HG03354 (cell line): ENCODE data around the gene IFT20.
A peak's percentile ranks its signal among the peaks of the same experiment; 100 is the strongest.

Experiments used
- ATAC-seq: cut with Tn5 transposase; IDR thresholded peaks from one replicate; pipeline ENCODE4 v1.9.1; 2021; ENCODE audit warnings: mild to moderate bottlenecking; ENCODE audit not compliant: unreplicated experiment, poor library complexity, severe bottlenecking

Gene IFT20

GRCh38 chr17:28365487-28365886 is 30.2 kb upstream of the IFT20 start:
- ATAC-seq = no peak

- ATAC-seq = no peak
These were observed 29.5 kb upstream of the IFT20 start, which contains the start of gene SEBOX for GRCh38 chr17:28364665-28365363. Gene SEBOX, minus strand, starts transcription at chr17:28365199. Its CDS starts 48 bp downstream, at chr17:28365151.

DNA sequence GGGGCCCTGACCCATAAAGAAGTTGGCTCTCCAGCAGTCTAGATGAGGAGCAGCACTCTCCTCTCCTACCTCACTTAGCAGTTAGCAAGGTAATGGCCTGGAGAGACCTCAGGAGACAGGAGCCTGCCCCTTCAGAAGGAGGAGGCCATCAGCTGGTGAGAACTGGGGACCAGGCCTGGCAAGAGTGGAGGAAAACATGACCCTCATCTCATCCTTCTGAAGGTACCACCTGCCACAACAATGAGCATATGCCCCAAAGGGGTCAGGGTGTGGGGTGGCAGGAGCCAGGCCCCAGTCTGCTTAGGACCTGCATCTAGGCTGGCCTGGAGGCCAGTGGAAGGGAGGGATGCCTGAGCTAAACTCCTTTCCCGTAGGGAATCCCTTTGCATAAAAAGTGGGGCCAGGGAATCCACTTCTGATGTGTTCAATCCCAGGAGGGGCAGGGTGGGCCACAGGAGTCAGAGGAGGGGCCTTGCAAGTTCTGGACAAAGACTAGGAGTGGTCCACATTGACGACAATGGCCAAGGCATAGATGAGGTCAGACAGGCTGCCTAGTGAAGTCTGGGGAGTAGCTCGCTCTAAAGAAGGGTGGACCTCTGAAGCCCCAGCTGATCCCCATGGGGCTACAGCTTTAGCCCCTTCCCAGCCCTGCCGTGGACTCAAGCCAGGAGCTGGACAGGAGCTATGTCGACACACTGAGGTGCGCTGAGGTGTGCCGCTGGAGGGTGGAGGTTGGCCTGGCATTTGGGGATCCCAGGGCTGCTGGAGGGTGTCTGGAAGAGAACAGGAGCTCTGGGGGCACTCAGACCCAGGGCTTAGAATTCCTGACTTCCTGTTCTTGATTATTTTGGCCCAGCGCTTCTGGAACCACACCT is 28.7 kb upstream of the IFT20 start:
- no peak for ATAC-seq

DNA sequence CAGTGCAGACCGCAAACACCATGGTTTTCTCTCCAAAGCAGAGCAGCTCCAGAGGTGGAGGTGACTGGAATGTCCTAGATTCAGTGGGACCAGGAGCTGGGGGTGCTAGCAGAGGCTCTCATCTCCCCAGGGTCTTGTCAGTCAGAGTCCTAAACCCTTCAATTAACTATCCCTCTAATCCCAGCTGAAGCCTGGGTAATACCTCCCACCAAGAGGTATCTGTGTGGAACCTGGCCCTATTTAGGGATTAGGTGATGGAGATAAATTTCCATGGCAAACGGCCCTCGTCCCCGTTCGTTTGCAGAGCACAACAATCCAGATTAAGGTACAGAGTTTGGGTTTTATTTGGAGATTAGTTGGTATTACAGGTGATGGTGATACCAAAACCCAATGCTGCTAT is 27.9 kb upstream of the IFT20 start:
- no peak for ATAC-seq

GRCh38 chr17:28357901-28358197 is 22.6 kb upstream of the IFT20 start:
- no peak for ATAC-seq

GRCh38 chr17:28357061-28357900 is 22.0 kb upstream of the IFT20 start, which contains the start of gene POLDIP2:
Gene POLDIP2, minus strand, starts transcription at chr17:28357527. Its CDS starts 79 bp downstream, at chr17:28357448.
- ATAC-seq = peak; percentile 97

DNA sequence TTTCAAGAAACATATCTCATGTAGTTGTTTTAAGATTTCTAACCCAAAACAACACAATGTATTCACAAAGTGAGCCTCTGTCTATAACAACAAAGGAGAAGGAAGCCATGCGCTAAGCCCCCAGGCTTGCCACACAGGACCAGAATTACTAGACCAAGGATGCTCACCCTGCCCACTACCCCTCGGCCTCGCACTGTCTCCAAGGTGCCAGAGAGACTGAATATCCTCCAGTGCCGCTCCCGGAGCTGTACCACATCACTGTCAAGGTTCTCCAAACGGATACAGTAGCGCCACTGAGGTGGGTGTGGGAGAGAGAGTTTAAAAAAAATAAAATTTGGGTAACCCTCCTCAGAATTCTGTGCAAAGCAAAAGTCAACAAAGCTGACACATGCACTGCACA is 15.0 kb upstream of the IFT20 start:
- no peak for ATAC-seq

DNA sequence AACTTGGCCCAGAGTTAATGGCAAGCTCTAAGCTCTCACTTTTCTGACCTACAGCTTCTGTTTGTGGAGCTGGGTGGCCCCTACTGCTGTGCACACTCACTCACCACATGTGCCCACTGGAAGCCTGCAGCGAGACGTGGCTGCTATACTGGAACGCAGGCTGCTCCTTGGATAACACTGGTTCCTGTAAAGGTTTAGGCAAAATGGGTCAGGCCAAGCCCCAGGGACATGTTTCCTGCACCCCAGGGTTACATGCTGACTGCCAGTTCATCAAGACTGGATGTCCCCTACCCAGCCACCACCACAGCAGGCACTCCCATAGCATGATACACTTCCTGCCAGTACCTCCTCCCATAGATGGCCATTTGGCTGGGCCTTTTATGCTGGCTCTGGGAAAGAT is 13.7 kb upstream of the IFT20 start:
- ATAC-seq = no peak

- no peak for ATAC-seq
These were observed 12.1 kb upstream of the IFT20 start for GRCh38 chr17:28347261-28347891.

DNA sequence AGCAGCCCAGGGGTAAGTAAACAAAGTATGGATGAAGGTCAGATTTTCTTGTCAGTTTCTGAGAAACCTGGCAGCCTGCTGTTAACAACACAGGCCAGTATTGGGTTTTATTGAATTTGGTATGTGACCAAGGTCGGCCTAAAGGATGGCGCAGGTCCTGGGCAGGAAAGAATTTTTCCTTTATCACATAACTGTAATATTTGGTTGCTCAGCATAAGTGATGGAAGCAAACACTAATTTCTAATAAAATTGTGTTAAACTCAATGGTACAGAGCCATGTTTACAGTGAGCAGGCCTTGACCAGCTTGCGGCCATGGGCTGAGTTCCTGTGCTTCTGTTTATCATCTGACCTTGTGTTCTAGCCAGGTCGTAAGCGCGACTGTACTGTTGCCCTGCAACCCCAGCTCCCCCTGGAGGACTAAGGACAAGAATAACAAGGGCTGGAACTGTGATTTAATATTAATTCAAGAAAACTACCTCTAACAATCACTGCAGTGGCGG is 11.5 kb upstream of the IFT20 start:
- no peak for ATAC-seq

DNA sequence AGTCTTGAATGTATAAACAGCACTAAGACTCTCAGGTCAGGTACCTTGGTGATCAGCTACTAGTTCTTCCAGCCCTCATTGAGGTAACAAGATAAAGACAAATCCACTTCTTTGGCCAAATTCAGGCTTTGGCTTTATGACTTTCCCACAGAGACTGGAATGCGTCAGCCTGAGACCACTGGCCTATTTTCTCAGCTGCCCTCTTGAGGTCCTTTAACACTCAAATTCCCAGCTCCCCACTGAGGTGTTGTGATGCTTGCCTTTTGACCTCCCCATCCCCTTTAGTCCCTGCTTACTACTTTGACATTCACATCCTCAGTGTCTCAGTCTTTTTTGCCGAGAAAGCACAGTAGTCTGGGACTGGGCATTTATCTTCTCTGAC is 10.9 kb upstream of the IFT20 start:
- ATAC-seq = no peak

GRCh38 chr17:28345419-28346198 is 10.3 kb upstream of the IFT20 start:
- ATAC-seq = no peak

DNA sequence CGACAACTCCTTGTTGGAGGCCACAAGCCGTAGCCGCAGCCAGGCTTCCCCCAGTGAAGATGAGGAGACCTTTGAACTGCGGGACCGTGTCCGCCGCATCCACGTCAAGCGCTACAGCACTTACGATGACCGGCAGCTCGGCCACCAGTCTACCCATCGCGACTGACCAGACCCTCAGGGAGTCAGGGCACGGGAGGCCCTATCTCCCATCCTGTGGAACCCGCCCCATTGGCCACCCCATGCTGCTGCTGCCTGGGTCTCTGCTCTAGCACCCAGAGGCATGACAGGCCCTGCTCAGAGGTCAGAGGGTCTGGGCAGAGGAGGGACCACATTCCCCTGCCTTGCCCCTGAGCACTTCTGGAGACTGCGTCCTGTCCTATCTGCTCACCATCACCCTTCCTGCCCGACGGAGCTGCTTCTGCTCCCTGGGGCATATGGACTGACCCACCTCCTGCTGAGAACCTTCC is 9.2 kb upstream of the IFT20 start:
- ATAC-seq = no peak

- no peak for ATAC-seq
These were observed 8.7 kb upstream of the IFT20 start for GRCh38 chr17:28344011-28344410.

DNA sequence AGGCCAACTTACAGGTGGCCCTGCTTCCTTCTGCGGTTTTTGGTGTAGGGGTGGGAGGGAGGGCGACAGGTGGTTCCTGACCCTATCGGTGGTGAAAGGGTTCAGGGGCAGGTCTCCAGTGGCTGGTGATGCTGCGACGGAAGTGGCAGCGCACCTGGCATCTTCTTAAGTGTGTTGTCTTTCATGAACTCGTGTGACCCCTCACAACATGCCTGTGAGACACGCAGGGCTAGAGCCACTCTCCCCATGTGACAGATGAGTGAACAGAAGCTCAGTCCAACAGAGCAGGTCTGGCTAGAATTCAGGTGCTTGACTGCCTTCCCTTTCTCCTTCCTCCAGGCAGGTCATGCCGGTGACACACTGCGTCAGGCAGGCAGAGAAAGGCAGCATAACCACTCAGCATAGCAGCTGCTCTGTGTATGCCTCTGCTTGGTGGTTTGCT is 8.2 kb upstream of the IFT20 start:
- no peak for ATAC-seq

- no peak for ATAC-seq
These were observed 7.0 kb upstream of the IFT20 start for GRCh38 chr17:28342313-28342712.

- ATAC-seq = no peak
These were observed 6.2 kb upstream of the IFT20 start for GRCh38 chr17:28341516-28341915.

DNA sequence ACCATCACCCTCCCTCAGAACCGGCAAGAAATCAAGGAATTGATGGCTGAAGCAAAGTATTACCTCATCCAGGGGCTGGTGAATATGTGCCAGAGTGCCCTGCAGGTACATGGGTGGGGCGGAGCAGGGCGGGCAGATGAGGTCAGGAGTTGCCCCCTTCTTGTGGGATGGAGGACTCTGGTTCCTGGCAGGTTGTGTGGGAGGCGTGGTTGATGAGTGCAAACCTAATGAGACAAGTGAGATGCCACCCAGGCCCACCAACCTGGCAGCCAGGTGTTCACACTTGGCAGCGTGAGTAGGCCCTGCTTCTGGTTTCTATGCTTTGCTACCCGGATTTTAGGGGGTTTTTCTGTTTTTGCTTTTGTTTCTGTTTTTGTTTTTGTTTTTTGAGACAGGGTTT is 5.1 kb upstream of the IFT20 start:
- ATAC-seq = no peak

DNA sequence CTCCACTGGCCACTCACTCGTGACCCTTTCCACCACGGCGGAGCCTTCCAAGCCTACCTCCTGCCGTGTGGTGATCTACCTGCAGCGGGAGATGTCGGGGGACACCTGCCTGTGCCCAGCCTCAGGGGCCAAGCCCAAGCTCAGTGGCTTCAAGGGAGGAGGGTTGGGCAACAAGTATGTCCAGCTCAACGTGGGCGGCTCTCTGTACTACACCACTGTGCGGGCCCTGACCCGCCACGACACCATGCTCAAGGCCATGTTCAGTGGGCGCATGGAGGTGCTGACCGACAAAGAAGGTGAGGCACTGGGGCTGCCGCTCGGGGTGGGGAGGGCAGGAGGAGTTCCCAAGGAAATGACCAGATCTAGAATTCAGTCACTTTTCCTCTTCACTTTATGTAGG is 4.2 kb upstream of the IFT20 start:
- no peak for ATAC-seq
